H9 (cell line): Measurements from ENCODE around the gene RUNX1. TPM values are rescaled to one million over a fixed set of nuclear protein-coding genes. Genes with fewer than 3 reads are reported as not detected.

Source experiments
- DNase-seq: peaks from one replicate; pipeline ENCODE4 v3.0.0-alpha.2; 2017
- H2AFZ ChIP-seq: one replicate; pipeline ENCODE4 v1.6.1; 2013; ENCODE audit warnings: mild to moderate bottlenecking, low read length, control low read depth, moderate library complexity
- H2AK5ac ChIP-seq: 2 replicates; pipeline ENCODE4 v1.6.1; 2013; ENCODE audit warnings: low read length, control low read depth, mixed read lengths; ENCODE audit not compliant: insufficient read length
- H2BK120ac ChIP-seq: one replicate; pipeline ENCODE4 v1.6.1; 2013; ENCODE audit warnings: low read depth, mild to moderate bottlenecking, low read length, control low read depth, inconsistent platforms; ENCODE audit not compliant: poor library complexity, severe bottlenecking
- H2BK12ac ChIP-seq: 2 replicates; pipeline ENCODE4 v1.6.1; 2013; ENCODE audit warnings: low read length, control low read depth, mixed read lengths, low read depth; ENCODE audit not compliant: insufficient read length
- H2BK15ac ChIP-seq: 2 replicates; pipeline ENCODE4 v1.6.1; 2013; ENCODE audit warnings: low read depth, low read length, control low read depth
- H2BK20ac ChIP-seq: one replicate; pipeline ENCODE4 v1.6.1; 2013; ENCODE audit warnings: low read depth, mild to moderate bottlenecking, low read length, control low read depth, inconsistent platforms; ENCODE audit not compliant: poor library complexity, severe bottlenecking
- H2BK5ac ChIP-seq: 2 replicates; pipeline ENCODE4 v1.6.1; 2013; ENCODE audit warnings: low read length, control low read depth, mixed read lengths; ENCODE audit not compliant: insufficient read length
- H3K14ac ChIP-seq: 2 replicates; pipeline ENCODE4 v1.6.1; 2013; ENCODE audit warnings: low read length, control low read depth; ENCODE audit not compliant: insufficient read depth
- H3K18ac ChIP-seq: 2 replicates; pipeline ENCODE4 v1.6.1; 2013; ENCODE audit warnings: low read depth, mild to moderate bottlenecking, mixed read lengths, low read length, control low read depth; ENCODE audit not compliant: insufficient read length
- H3K23ac ChIP-seq: 2 replicates; pipeline ENCODE4 v1.6.1; 2013; ENCODE audit warnings: low read length, control low read depth, mixed read lengths, low read depth; ENCODE audit not compliant: insufficient read length
- H3K23me2 ChIP-seq: 2 replicates; pipeline ENCODE4 v1.6.1; 2013; ENCODE audit warnings: low read depth, mild to moderate bottlenecking, mixed read lengths, low read length, control low read depth; ENCODE audit not compliant: insufficient read length, poor library complexity, severe bottlenecking
- H3K27ac ChIP-seq: 2 replicates; pipeline ENCODE4 v1.5.1; 2013; ENCODE audit warnings: low read length, control low read depth, mixed read lengths, low read depth; ENCODE audit not compliant: insufficient read length
- H3K27me3 ChIP-seq: 2 replicates; pipeline ENCODE4 v1.6.1; 2013; ENCODE audit warnings: low read length, control low read depth, inconsistent platforms; ENCODE audit not compliant: insufficient read depth
- H3K4ac ChIP-seq: 2 replicates; pipeline ENCODE4 v1.6.1; 2013; ENCODE audit warnings: low read depth, mild to moderate bottlenecking, control low read depth, inconsistent platforms, low read length, moderate library complexity
- H3K4me1 ChIP-seq: 2 replicates; pipeline ENCODE4 v1.6.1; 2013; ENCODE audit warnings: low read length, control low read depth, inconsistent platforms; ENCODE audit not compliant: insufficient read depth
- H3K4me2 ChIP-seq: 2 replicates; pipeline ENCODE4 v1.6.1; 2013; ENCODE audit warnings: low read length, control low read depth, mixed read lengths; ENCODE audit not compliant: insufficient read length, insufficient read depth
- H3K56ac ChIP-seq: 2 replicates; pipeline ENCODE4 v1.6.1; 2013; ENCODE audit warnings: low read depth, mild to moderate bottlenecking, mixed read lengths, low read length, control low read depth; ENCODE audit not compliant: insufficient read length
- H3K79me1 ChIP-seq: 2 replicates; pipeline ENCODE4 v1.6.1; 2013; ENCODE audit warnings: low read depth, mild to moderate bottlenecking, moderate library complexity, low read length, control low read depth, inconsistent platforms; ENCODE audit not compliant: insufficient read depth, poor library complexity, severe bottlenecking
- H3K79me2 ChIP-seq: 2 replicates; pipeline ENCODE4 v1.6.1; 2013; ENCODE audit warnings: low read length, control low read depth, inconsistent platforms; ENCODE audit not compliant: insufficient read depth
- H3K9ac ChIP-seq: 2 replicates; pipeline ENCODE4 v1.6.1; 2013; ENCODE audit warnings: low read length, control low read depth, mixed read lengths; ENCODE audit not compliant: insufficient read length; ENCODE audit errors: extremely low read depth
- H3K9me3 ChIP-seq: one replicate; pipeline ENCODE4 v1.6.1; 2013; ENCODE audit warnings: low read depth, low read length, inconsistent platforms; ENCODE audit not compliant: control insufficient read depth
- H3T11ph ChIP-seq: one replicate; pipeline ENCODE4 v1.6.1; 2013; ENCODE audit warnings: mild to moderate bottlenecking, low read length, control low read depth, inconsistent platforms
- H4K20me1 ChIP-seq: one replicate; pipeline ENCODE4 v1.6.1; 2013; ENCODE audit not compliant: control insufficient read depth, insufficient read length, insufficient read depth
- H4K5ac ChIP-seq: 2 replicates; pipeline ENCODE4 v1.6.1; 2013; ENCODE audit warnings: low read depth, mild to moderate bottlenecking, mixed read lengths, low read length, control low read depth; ENCODE audit not compliant: insufficient read length
- H4K8ac ChIP-seq: replicated peaks from 2 replicates; pipeline ENCODE4 v1.6.1; 2013; ENCODE audit warnings: low read length, control low read depth, mixed read lengths, low read depth; ENCODE audit not compliant: insufficient read length
- H4K91ac ChIP-seq: 2 replicates; pipeline ENCODE4 v1.6.1; 2013; ENCODE audit warnings: low read depth, mild to moderate bottlenecking, moderate library complexity, mixed read lengths, low read length, control low read depth; ENCODE audit not compliant: insufficient read length
- H3K27ac Mint-ChIP-seq, 3 experiments: 2 replicates in 2 of 3; 3 replicates in 1 of 3; pipeline ENCODE4 v1.8.0; 2020 to 2021; ENCODE audit warnings: mixed read lengths in 3 of 3, mild to moderate bottlenecking in 1 of 3, moderate library complexity in 1 of 3
- H3K27me3 Mint-ChIP-seq: 2 replicates; pipeline ENCODE4 v1.8.0; 2021; ENCODE audit warnings: low read depth, mild to moderate bottlenecking, moderate library complexity, mixed read lengths
- H3K36me3 Mint-ChIP-seq, 3 experiments: 2 replicates in 2 of 3; 3 replicates in 1 of 3; pipeline ENCODE4 v1.8.0; 2020 to 2021; ENCODE audit warnings: low read depth in 3 of 3, mixed read lengths in 3 of 3; ENCODE audit not compliant: insufficient read depth in 1 of 3
- H3K4me1 Mint-ChIP-seq, 2 experiments: 2 replicates each; pipeline ENCODE4 v1.8.0; 2020; ENCODE audit warnings: mixed read lengths in 2 of 2
- H3K4me3 Mint-ChIP-seq, 2 experiments: 2 replicates in 1 of 2; 3 replicates in 1 of 2; pipeline ENCODE4 v1.8.0; 2020 to 2021; ENCODE audit warnings: mild to moderate bottlenecking in 2 of 2, mixed read lengths in 2 of 2, moderate library complexity in 1 of 2
- H3K9me3 Mint-ChIP-seq, 2 experiments: 2 replicates in 1 of 2; 3 replicates in 1 of 2; pipeline ENCODE4 v1.8.0; 2020; ENCODE audit warnings: mild to moderate bottlenecking in 2 of 2, mixed read lengths in 2 of 2, moderate library complexity in 1 of 2
- CTCF ChIP-seq: fragments of 200-600 bp; sonication (generic); conservative IDR thresholded peaks from 3 replicates; pipeline ENCODE4 v1.8.0; 2021; ENCODE audit warnings: antibody characterized with exemption, mild to moderate bottlenecking
- WGBS: extraction: QIAGEN DNeasy Blood & Tissue Kit; methylation state at CpG from one replicate; pipeline ENCODE4 v1.1.7; 2013; ENCODE audit warnings: missing lambda C conversion rate, low lambda C conversion rate, mixed read lengths; ENCODE audit not compliant: insufficient read length; ENCODE audit errors: extremely low coverage; 5-methylcytosine and 5-hydroxymethylcytosine counted together
- total RNA-seq: library from RNA; stranded (reverse); gene quantifications from 2 replicates; pipeline ENCODE4 v1.2.1, GENCODE V29; 2021

The RUNX1 gene
- total RNA-seq, 1 experiment from 2014 or later = 0.72 TPM

- H4K8ac ChIP-seq = no peak overlapping the region
- no peak overlapping the region for H4K91ac ChIP-seq
- H2BK15ac ChIP-seq = no peak overlapping the region
- H2AFZ ChIP-seq = no peak overlapping the region
- peaks cover 3% of the 10 kb centered on the region; the same call in 1 of the 2 replicates for H3K4me1 ChIP-seq
- H3K27ac Mint-ChIP-seq = no peak overlapping the region
- DNase-seq = no peak
- H3K36me3 Mint-ChIP-seq = peaks cover 0 to 11% (median 1%) of the 10 kb centered on the region in 3 experiments; a peak in 4 of 7 replicates
- no CpG with 5 or more reads among the region's 12 CpGs for WGBS
- no peaks in the 10 kb centered on the region for H3K79me2 ChIP-seq
- no peak overlapping the region for H4K5ac ChIP-seq
- peaks cover 5% of the 10 kb centered on the region for H3K27me3 Mint-ChIP-seq
- H3K27ac ChIP-seq = no peak overlapping the region
- no peak overlapping the region for H2BK5ac ChIP-seq
- no peaks in the 10 kb centered on the region for H4K20me1 ChIP-seq
- no peak overlapping the region for H2BK12ac ChIP-seq
- peaks cover 11 to 16% of the 10 kb centered on the region in 2 experiments for H3K9me3 Mint-ChIP-seq
- H2BK20ac ChIP-seq = no peak overlapping the region
- no peak overlapping the region for H3K4me3 Mint-ChIP-seq
- H3K18ac ChIP-seq = no peak overlapping the region
- no peak for TF ChIP-seq CTCF
- H3K23me2 ChIP-seq = no peaks in the 10 kb centered on the region
- no peak overlapping the region for H3K4me2 ChIP-seq
- no peak overlapping the region for H3K14ac ChIP-seq
- H3K27me3 ChIP-seq = no peaks in the 10 kb centered on the region; the same call in 1 of the 2 replicates
- no peak overlapping the region for H3T11ph ChIP-seq
- H3K9me3 ChIP-seq = no peaks in the 10 kb centered on the region
- no peak overlapping the region for H2BK120ac ChIP-seq
- no peak overlapping the region for H3K9ac ChIP-seq
- no peak overlapping the region for H3K23ac ChIP-seq
- no peak overlapping the region for H3K56ac ChIP-seq
- no peak overlapping the region for H2AK5ac ChIP-seq
- peaks cover 18 to 23% of the 10 kb centered on the region in 2 experiments for H3K4me1 Mint-ChIP-seq
- H3K79me1 ChIP-seq = no peaks in the 10 kb centered on the region
- H3K4ac ChIP-seq = no peak overlapping the region
These were observed 218.5 kb downstream of the RUNX1 start for GRCh38 chr21:34830386-34831170.
